IMR-90 (cell line): ENCODE measurements around the gene ALK. TPM values are rescaled to one million over a fixed set of nuclear protein-coding genes. Genes with fewer than 3 reads are reported as not detected.

ENCODE experiments used
- ATAC-seq: fragments of 200-7000 bp; cut with Tn5 transposase; 2 replicates; pipeline ENCODE4 v1.9.1; 2020; ENCODE audit warnings: low read depth, mild to moderate bottlenecking, moderate library complexity
- BruUV-seq: library from RNA; stranded (reverse); fragments of 400-500 nt; replicated peaks from 2 replicates; lab custom pipeline; 2021; lab: Mats Ljungman, UMichigan
- CTCF ChIA-PET: fragments of 300-600 bp; formaldehyde crosslinking; extraction: SDS; loops from one replicate; lab custom pipeline; 2021; ENCODE audit warnings: antibody characterized with exemption; lab: Yijun Ruan, JAX
- POLR2A ChIA-PET: fragments of 300-600 bp; sonication (Branson Sonifier 250); formaldehyde crosslinking; loops from one replicate; lab custom pipeline; 2022; ENCODE audit warnings: antibody characterized with exemption; ENCODE audit not compliant: unreplicated experiment; lab: Charles Lee
- DNase-seq: peaks from one replicate; pipeline ENCODE4 v3.0.0; 2013
- H2AFZ ChIP-seq: replicated peaks from 2 replicates; pipeline ENCODE3; 2013; ENCODE audit warnings: low read length, mild to moderate bottlenecking; ENCODE audit not compliant: poor library complexity
- H2AK5ac ChIP-seq: 2 replicates; pipeline ENCODE4 v1.6.1; 2013; ENCODE audit warnings: low read depth, low read length, inconsistent platforms
- H2AK9ac ChIP-seq: replicated peaks from 2 replicates; pipeline ENCODE3; 2013; ENCODE audit warnings: mild to moderate bottlenecking, low read depth, low read length, moderate library complexity; ENCODE audit not compliant: poor library complexity
- H2BK120ac ChIP-seq: 2 replicates; pipeline ENCODE4 v1.6.1; 2013; ENCODE audit warnings: low read depth, low read length, inconsistent platforms
- H2BK15ac ChIP-seq: 3 replicates; pipeline ENCODE4 v1.6.1; 2013; ENCODE audit warnings: low read depth, low read length, inconsistent platforms
- H2BK20ac ChIP-seq: 2 replicates; pipeline ENCODE4 v1.6.1; 2013; ENCODE audit warnings: low read depth, mild to moderate bottlenecking, inconsistent platforms, low read length, moderate library complexity
- H2BK5ac ChIP-seq: 2 replicates; pipeline ENCODE4 v1.6.1; 2013; ENCODE audit warnings: mild to moderate bottlenecking, low read depth, low read length, inconsistent platforms; ENCODE audit not compliant: poor library complexity, severe bottlenecking
- H3K14ac ChIP-seq: replicated peaks from 2 replicates; pipeline ENCODE4 v1.6.1; 2013; ENCODE audit warnings: low read depth, low read length, inconsistent platforms
- H3K18ac ChIP-seq: 2 replicates; pipeline ENCODE4 v1.6.1; 2013; ENCODE audit warnings: low read depth, low read length, control low read depth
- H3K23ac ChIP-seq: 2 replicates; pipeline ENCODE4 v1.6.1; 2013; ENCODE audit warnings: low read depth, low read length, inconsistent platforms
- H3K27ac ChIP-seq: 2 replicates; pipeline ENCODE4 v1.5.1; 2013; ENCODE audit warnings: mild to moderate bottlenecking, control low read depth, low read length; ENCODE audit not compliant: insufficient read depth
- H3K27me3 ChIP-seq: 2 replicates; pipeline ENCODE4 v1.6.1; 2013; ENCODE audit warnings: low read length; ENCODE audit not compliant: control insufficient read depth, insufficient read depth
- H3K36me3 ChIP-seq: 2 replicates; pipeline ENCODE4 v1.6.1; 2013; ENCODE audit warnings: low read length, mixed read lengths; ENCODE audit not compliant: control insufficient read depth, insufficient read depth
- H3K4ac ChIP-seq: 2 replicates; pipeline ENCODE4 v1.6.1; 2013; ENCODE audit warnings: low read depth, low read length, inconsistent platforms
- H3K4me1 ChIP-seq: 2 replicates; pipeline ENCODE4 v1.6.1; 2013; ENCODE audit warnings: low read length, mixed read lengths; ENCODE audit not compliant: control insufficient read depth, insufficient read depth
- H3K4me2 ChIP-seq: 2 replicates; pipeline ENCODE4 v1.6.1; 2013; ENCODE audit warnings: low read depth, mild to moderate bottlenecking, control low read depth, low read length, moderate library complexity
- H3K4me3 ChIP-seq: 2 replicates; pipeline ENCODE4 v1.5.1; 2013; ENCODE audit warnings: low read depth, mild to moderate bottlenecking, control low read depth, low read length, moderate library complexity; ENCODE audit not compliant: insufficient read depth
- H3K56ac ChIP-seq: 2 replicates; pipeline ENCODE4 v1.6.1; 2013; ENCODE audit warnings: low read length, inconsistent platforms; ENCODE audit not compliant: insufficient read depth; ENCODE audit errors: extremely low read depth
- H3K79me1 ChIP-seq, 2 experiments: 2 replicates each; pipeline ENCODE4 v1.6.1; 2013; ENCODE audit warnings: low read length in 2 of 2, inconsistent platforms in 1 of 2, low read depth in 1 of 2
- H3K9ac ChIP-seq: 2 replicates; pipeline ENCODE4 v1.6.1; 2013; ENCODE audit warnings: low read depth, low read length, control low read depth
- H3K9me1 ChIP-seq: 2 replicates; pipeline ENCODE4 v1.6.1; 2013; ENCODE audit warnings: low read length, inconsistent platforms; ENCODE audit not compliant: insufficient read depth
- H3K9me3 ChIP-seq: 2 replicates; pipeline ENCODE4 v1.6.1; 2013; ENCODE audit warnings: low read length; ENCODE audit not compliant: control insufficient read depth, insufficient read depth
- H4K20me1 ChIP-seq: 2 replicates; pipeline ENCODE4 v1.6.1; 2013; ENCODE audit warnings: low read length, inconsistent platforms; ENCODE audit not compliant: insufficient read depth
- H4K5ac ChIP-seq: 2 replicates; pipeline ENCODE4 v1.6.1; 2013; ENCODE audit warnings: mild to moderate bottlenecking, low read depth, low read length, control low read depth
- H4K8ac ChIP-seq, 2 experiments: 2 replicates each; pipeline ENCODE4 v1.6.1; 2013; ENCODE audit warnings: low read depth in 2 of 2, low read length in 2 of 2, control low read depth in 1 of 2, inconsistent platforms in 1 of 2
- H4K91ac ChIP-seq: 2 replicates; pipeline ENCODE4 v1.6.1; 2013; ENCODE audit warnings: low read depth, low read length, inconsistent platforms; ENCODE audit not compliant: insufficient read depth
- BHLHE40 ChIP-seq: fragments of 150-350 bp; IDR thresholded peaks from 2 replicates; pipeline ENCODE4 v1.6.1; 2016; ENCODE audit warnings: mild to moderate bottlenecking, low read depth, low read length
- CEBPB ChIP-seq: IDR thresholded peaks from 2 replicates; pipeline ENCODE4 v1.6.1; 2012; ENCODE audit warnings: low read depth, low read length, improper control_type of control experiment
- CHD1 ChIP-seq: IDR thresholded peaks from 2 replicates; pipeline ENCODE4 v1.6.1; 2012; ENCODE audit warnings: low read depth, low read length, improper control_type of control experiment
- FOS ChIP-seq: fragments of 150-350 bp; IDR thresholded peaks from 2 replicates; pipeline ENCODE4 v1.6.1; 2016; ENCODE audit warnings: low read depth, low read length
- MAFK ChIP-seq: IDR thresholded peaks from 2 replicates; pipeline ENCODE4 v1.6.1; 2012; ENCODE audit warnings: low read depth, low read length, improper control_type of control experiment
- MAZ ChIP-seq: IDR thresholded peaks from 2 replicates; pipeline ENCODE4 v1.6.1; 2012; ENCODE audit warnings: low read depth, mild to moderate bottlenecking, low read length, improper control_type of control experiment, moderate library complexity, borderline replicate concordance
- MXI1 ChIP-seq: IDR thresholded peaks from 2 replicates; pipeline ENCODE4 v1.6.1; 2012; ENCODE audit warnings: low read depth, mild to moderate bottlenecking, low read length, moderate library complexity, borderline replicate concordance
- NFE2L2 ChIP-seq: fragments of 150-350 bp; IDR thresholded peaks from 2 replicates; pipeline ENCODE4 v1.6.1; 2016; ENCODE audit warnings: low read depth, mild to moderate bottlenecking, low read length
- POLR2A ChIP-seq: IDR thresholded peaks from 2 replicates; pipeline ENCODE4 v1.6.1; 2012; ENCODE audit warnings: mild to moderate bottlenecking, low read depth, low read length
- RAD21 ChIP-seq: IDR thresholded peaks from 2 replicates; pipeline ENCODE4 v1.6.1; 2012; ENCODE audit warnings: low read length, improper control_type of control experiment
- RCOR1 ChIP-seq: IDR thresholded peaks from 2 replicates; pipeline ENCODE4 v1.6.1; 2012; ENCODE audit warnings: mild to moderate bottlenecking, low read length, improper control_type of control experiment; ENCODE audit not compliant: insufficient replicate concordance
- RFX5 ChIP-seq: IDR thresholded peaks from 2 replicates; pipeline ENCODE4 v1.8.0; 2012; ENCODE audit warnings: low read depth, mild to moderate bottlenecking, low read length, moderate library complexity
- SMC3 ChIP-seq: fragments of 150-350 bp; IDR thresholded peaks from 2 replicates; pipeline ENCODE4 v1.6.1; 2016; ENCODE audit warnings: low read depth, mild to moderate bottlenecking, antibody characterized with exemption, low read length, moderate library complexity
- WGBS, 2 experiments: methylation state at CpG; one replicate each; pipeline versions ENCODE4 v1.1.5 to v1.1.7; 2013; ENCODE audit warnings: missing lambda C conversion rate in 2 of 2; ENCODE audit not compliant: insufficient read length in 1 of 2; ENCODE audit errors: extremely low coverage in 2 of 2; 5-methylcytosine and 5-hydroxymethylcytosine counted together
- dilution Hi-C: fragments of 300-500 bp; cut with HindIII; formaldehyde crosslinking; loops from one replicate; pipeline ENCODE4 v1.14.3; 2018; ENCODE audit warnings: low sequenced_read_pairs; ENCODE audit not compliant: unreplicated experiment
- in situ Hi-C: fragments of 300-500 bp; cut with MboI; formaldehyde crosslinking; loops from 3 replicates; pipeline ENCODE4 v1.14.3; 2019; ENCODE audit warnings: low sequenced_read_pairs, inconsistent platforms, mixed read lengths
- intact Hi-C: fragments of 100-400 bp; cut with micrococcal nuclease; formaldehyde crosslinking; loops from 2 replicates; pipeline ENCODE4 v1.10.0; 2022
- polyA plus RNA-seq, 3 experiments: library from polyadenylated mRNA; depleted of rRNA; stranded (reverse); fragments of >200 nt; gene quantifications; 2 replicates each; pipeline ENCODE4 v1.2.3, GENCODE V29; 2012; ENCODE audit warnings: low replicate concordance in 1 of 3
- total RNA-seq: library from RNA; depleted of rRNA; stranded (reverse); fragments of >200 nt; gene quantifications from 2 replicates; pipeline ENCODE4 v1.2.3, GENCODE V29; 2012
- TF ChIP-seq, protein P1 (sequence below): fragments of 150-350 bp; IDR thresholded peaks from 2 replicates; pipeline ENCODE4 v1.6.1; 2017; ENCODE audit warnings: mild to moderate bottlenecking, antibody characterized with exemption, low read length, low read depth
- TF ChIP-seq, protein P2 (sequence below): conservative IDR thresholded peaks from 2 replicates; pipeline ENCODE4 v1.5.1; 2012; ENCODE audit warnings: mild to moderate bottlenecking, low read depth, low read length, improper control_type of control experiment
- TF ChIP-seq, protein P3 (sequence below): fragments of 150-350 bp; IDR thresholded peaks from 2 replicates; pipeline ENCODE4 v1.6.1; 2016; ENCODE audit warnings: low read depth, mild to moderate bottlenecking, low read length, moderate library complexity, borderline replicate concordance

ALK gene
- total and polyA plus RNA-seq, 2 of the 4 experiments (the other 2 are of a cell fraction), result not detected

DNA sequence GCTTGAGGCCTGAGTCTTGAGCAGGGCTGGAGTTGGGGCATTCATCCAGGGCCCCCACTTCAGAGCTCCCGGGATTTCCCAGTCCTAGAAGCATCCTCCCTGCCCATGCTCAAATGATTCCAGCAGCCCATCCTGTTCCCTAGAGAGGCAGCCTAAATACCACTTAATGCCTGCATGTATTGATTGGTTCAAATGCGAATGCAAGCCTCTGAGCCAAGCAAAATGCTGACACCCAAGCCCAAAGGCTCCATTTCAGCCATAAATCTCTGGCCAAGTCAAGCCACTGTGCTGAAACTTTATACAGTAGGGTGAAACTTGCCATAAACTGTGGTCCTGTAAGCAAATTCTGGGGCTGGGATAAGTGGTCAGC lies 526.4 kb downstream of the ALK start:
- Histone ChIP-seq H3K36me3 (no peaks in the 10 kb centered on the region), H3K4me3 (no peak overlapping the region), H2BK120ac (no peak overlapping the region), H4K20me1 (no peaks in the 10 kb centered on the region), H3K27ac (no peak overlapping the region), H4K8ac (no peak overlapping the region), H3K18ac (no peak overlapping the region), H3K14ac (no peak overlapping the region), H3K4me1 (no peaks in the 10 kb centered on the region), H2BK15ac (no peak overlapping the region), H3K27me3 (peaks cover 11% of the 10 kb centered on the region), H2AK9ac (no peak overlapping the region), H3K23ac (no peak overlapping the region), H3K9me1 (no peaks in the 10 kb centered on the region), H3K79me1 (no peaks in the 10 kb centered on the region), H3K9ac (no peak overlapping the region), H3K4ac (no peak overlapping the region), H3K4me2 (no peak overlapping the region), H3K56ac (no peak overlapping the region), H2AK5ac (no peak overlapping the region), H2BK5ac (no peak overlapping the region), H2AFZ (no peak overlapping the region), H4K5ac (no peak overlapping the region), H4K91ac (no peak overlapping the region), H2BK20ac (no peak overlapping the region), H3K9me3 (no peaks in the 10 kb centered on the region)
- no peak for TF ChIP-seq CEBPB
- no peak for TF ChIP-seq CHD1
- TF ChIP-seq, protein P1, sequence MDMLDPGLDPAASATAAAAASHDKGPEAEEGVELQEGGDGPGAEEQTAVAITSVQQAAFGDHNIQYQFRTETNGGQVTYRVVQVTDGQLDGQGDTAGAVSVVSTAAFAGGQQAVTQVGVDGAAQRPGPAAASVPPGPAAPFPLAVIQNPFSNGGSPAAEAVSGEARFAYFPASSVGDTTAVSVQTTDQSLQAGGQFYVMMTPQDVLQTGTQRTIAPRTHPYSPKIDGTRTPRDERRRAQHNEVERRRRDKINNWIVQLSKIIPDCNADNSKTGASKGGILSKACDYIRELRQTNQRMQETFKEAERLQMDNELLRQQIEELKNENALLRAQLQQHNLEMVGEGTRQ, result no peak
- no peak for TF ChIP-seq RCOR1
- no peak for TF ChIP-seq MAZ
- TF ChIP-seq POLR2A, result no peak
- no peak for TF ChIP-seq RAD21
- TF ChIP-seq, protein P2, sequence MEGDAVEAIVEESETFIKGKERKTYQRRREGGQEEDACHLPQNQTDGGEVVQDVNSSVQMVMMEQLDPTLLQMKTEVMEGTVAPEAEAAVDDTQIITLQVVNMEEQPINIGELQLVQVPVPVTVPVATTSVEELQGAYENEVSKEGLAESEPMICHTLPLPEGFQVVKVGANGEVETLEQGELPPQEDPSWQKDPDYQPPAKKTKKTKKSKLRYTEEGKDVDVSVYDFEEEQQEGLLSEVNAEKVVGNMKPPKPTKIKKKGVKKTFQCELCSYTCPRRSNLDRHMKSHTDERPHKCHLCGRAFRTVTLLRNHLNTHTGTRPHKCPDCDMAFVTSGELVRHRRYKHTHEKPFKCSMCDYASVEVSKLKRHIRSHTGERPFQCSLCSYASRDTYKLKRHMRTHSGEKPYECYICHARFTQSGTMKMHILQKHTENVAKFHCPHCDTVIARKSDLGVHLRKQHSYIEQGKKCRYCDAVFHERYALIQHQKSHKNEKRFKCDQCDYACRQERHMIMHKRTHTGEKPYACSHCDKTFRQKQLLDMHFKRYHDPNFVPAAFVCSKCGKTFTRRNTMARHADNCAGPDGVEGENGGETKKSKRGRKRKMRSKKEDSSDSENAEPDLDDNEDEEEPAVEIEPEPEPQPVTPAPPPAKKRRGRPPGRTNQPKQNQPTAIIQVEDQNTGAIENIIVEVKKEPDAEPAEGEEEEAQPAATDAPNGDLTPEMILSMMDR, result no peak
- no peak for TF ChIP-seq NFE2L2
- TF ChIP-seq MAFK, result no peak
- no peak for TF ChIP-seq SMC3
- TF ChIP-seq MXI1, result no peak
- TF ChIP-seq FOS, result no peak
- no peak for TF ChIP-seq BHLHE40
- TF ChIP-seq, protein P3, sequence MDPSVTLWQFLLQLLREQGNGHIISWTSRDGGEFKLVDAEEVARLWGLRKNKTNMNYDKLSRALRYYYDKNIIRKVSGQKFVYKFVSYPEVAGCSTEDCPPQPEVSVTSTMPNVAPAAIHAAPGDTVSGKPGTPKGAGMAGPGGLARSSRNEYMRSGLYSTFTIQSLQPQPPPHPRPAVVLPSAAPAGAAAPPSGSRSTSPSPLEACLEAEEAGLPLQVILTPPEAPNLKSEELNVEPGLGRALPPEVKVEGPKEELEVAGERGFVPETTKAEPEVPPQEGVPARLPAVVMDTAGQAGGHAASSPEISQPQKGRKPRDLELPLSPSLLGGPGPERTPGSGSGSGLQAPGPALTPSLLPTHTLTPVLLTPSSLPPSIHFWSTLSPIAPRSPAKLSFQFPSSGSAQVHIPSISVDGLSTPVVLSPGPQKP, result no peak
- TF ChIP-seq RFX5, result no peak
- no CpG with 5 or more reads among the region's 2 CpGs for WGBS, 2 experiments
- POLR2A ChIA-PET, result no interaction called here
- in situ Hi-C loops, result no loop called here
- CTCF ChIA-PET, result no interaction called here
- dilution Hi-C loops, result no loop called here
- intact Hi-C loops, result no loop called here
- no TSS peak for BruUV-seq
- DNase-seq (no peak), ATAC-seq (no peak)
